ENCODE results near the gene TMEM266.
A peak's percentile ranks its signal among the peaks of the same experiment; 100 is the strongest.
"Not testable (repeated sequence)": the region's sequence is repeated elsewhere in the genome, so short reads cannot be mapped to it uniquely, and the experiment has no call there.

Gene TMEM266

GRCh38 chr15:76059320-76060117, at the start of gene TMEM266:
Gene TMEM266 (plus strand): TSS chr15:76059985. CDS start chr15:76134264, 74,279 bp downstream.
- ChIA-PET CTCF (interaction anchor here (0.6 to 7.2 kb wide), 7 partner anchors 11 to 417 kb away, joined by 3 to 132 read pairs (median 5); no protein-coding TSS in a partner anchor), POLR2A (interaction anchor here (1.4 kb wide), 1 partner anchor 79 kb away, joined by 5 read pairs; no protein-coding TSS in a partner anchor)
- TF ChIP-seq HDGF (IDR thresholded peaks at IDR 0.05; ENCODE audit: borderline replicate concordance) (no peak), FOXM1 (IDR thresholded peaks at IDR 0.05; ENCODE audit: borderline replicate concordance) (no peak), L3MBTL2 (conservative IDR thresholded peaks at IDR 0.05) (0 out of 2 replicates have a peak, but pooled peaks have one; percentile 13)
- peak; percentile 90 for DNase-seq (ENCODE audit: extremely low spot score)

- CTCF ChIA-PET = no interaction called here
These were observed 49.2 kb upstream of the TMEM266 start for GRCh38 chr15:76010613-76011012.

GRCh38 chr15:76011627-76012551, 47.9 kb upstream of the TMEM266 start, which contains the start of gene NRG4:
Gene NRG4 (minus strand): TSS chr15:76012424. CDS start chr15:76011230, 1,194 bp downstream.
- DNase-seq (ENCODE audit: extremely low spot score) = peak; percentile 33
- POLR2A ChIA-PET = interaction anchor here (0.9 to 1.3 kb wide), 2 partner anchors 108 to 139 kb away, joined by 3 read pairs; no protein-coding TSS in a partner anchor
- CTCF ChIA-PET = interaction anchor here (0.6 kb wide), 1 partner anchor 298 kb away, joined by 12 read pairs; no protein-coding TSS in a partner anchor
- TF ChIP-seq FOXA1 (IDR thresholded peaks at IDR 0.05) = no peak
- no peak for TF ChIP-seq SUZ12 (IDR thresholded peaks at IDR 0.05)
- TF ChIP-seq LEF1 (IDR thresholded peaks at IDR 0.05; ENCODE audit: borderline replicate concordance) = no peak
- TF ChIP-seq TARDBP (IDR thresholded peaks at IDR 0.05) = no peak
- peak; percentile 84 for TF ChIP-seq PKNOX1 (IDR thresholded peaks at IDR 0.05)
- 0 out of 2 replicates have a peak, but pooled peaks have one; percentile 15 for TF ChIP-seq L3MBTL2 (conservative IDR thresholded peaks at IDR 0.05)
- no peak for TF ChIP-seq ZNF384 (IDR thresholded peaks at IDR 0.05)
- TF ChIP-seq NFRKB (IDR thresholded peaks at IDR 0.05) = no peak

More at GRCh38 chr15:76010613-76011012, 49.2 kb upstream of the TMEM266 start:
- TF ChIP-seq L3MBTL2 (conservative IDR thresholded peaks at IDR 0.05) = no peak
- TF ChIP-seq ELF4 (IDR thresholded peaks at IDR 0.05) = no peak
- no peak for TF ChIP-seq TARDBP (IDR thresholded peaks at IDR 0.05)
- no peak for TF ChIP-seq SUZ12 (IDR thresholded peaks at IDR 0.05)
- TF ChIP-seq LEF1 (IDR thresholded peaks at IDR 0.05; ENCODE audit: borderline replicate concordance) = no peak
- TF ChIP-seq ZNF384 (IDR thresholded peaks at IDR 0.05) = no peak
- TF ChIP-seq CTBP1 (IDR thresholded peaks at IDR 0.05; ENCODE audit: borderline replicate concordance) = no peak
- TF ChIP-seq FOXM1 (IDR thresholded peaks at IDR 0.05; ENCODE audit: borderline replicate concordance) = no peak
- TF ChIP-seq FOXK2 (IDR thresholded peaks at IDR 0.05) = no peak
- TF ChIP-seq NFRKB (IDR thresholded peaks at IDR 0.05) = no peak
- no peak for TF ChIP-seq PKNOX1 (IDR thresholded peaks at IDR 0.05)
- no peak for TF ChIP-seq ARNT (IDR thresholded peaks at IDR 0.05)
- no peak for TF ChIP-seq HDGF (IDR thresholded peaks at IDR 0.05; ENCODE audit: borderline replicate concordance)
- no peak for TF ChIP-seq SP1 (IDR thresholded peaks at IDR 0.05)
- TF ChIP-seq FOXA1 (IDR thresholded peaks at IDR 0.05) = no peak
- TF ChIP-seq BHLHE40 (IDR thresholded peaks at IDR 0.05; ENCODE audit: borderline replicate concordance) = no peak
- no peak for DNase-seq (ENCODE audit: extremely low spot score)
- POLR2A ChIA-PET = no interaction called here

GRCh38 chr15:76013470-76013869, 46.3 kb upstream of the TMEM266 start:
- DNase-seq (ENCODE audit: extremely low spot score); POLR2A ChIA-PET; CTCF ChIA-PET: not testable (repeated sequence)

GRCh38 chr15:76024021-76024768, 35.6 kb upstream of the TMEM266 start:
- ChIA-PET POLR2A (no interaction called here), CTCF (no interaction called here)
- DNase-seq (ENCODE audit: extremely low spot score) = no peak
- TF ChIP-seq TARDBP (IDR thresholded peaks at IDR 0.05) = no peak
- no peak for TF ChIP-seq HDGF (IDR thresholded peaks at IDR 0.05; ENCODE audit: borderline replicate concordance)
- TF ChIP-seq L3MBTL2 (conservative IDR thresholded peaks at IDR 0.05) = no peak
- TF ChIP-seq LEF1 (IDR thresholded peaks at IDR 0.05; ENCODE audit: borderline replicate concordance) = no peak
- no peak for TF ChIP-seq ZNF384 (IDR thresholded peaks at IDR 0.05)
- no peak for TF ChIP-seq ARNT (IDR thresholded peaks at IDR 0.05)
- TF ChIP-seq PKNOX1 (IDR thresholded peaks at IDR 0.05) = no peak
- no peak for TF ChIP-seq FOXK2 (IDR thresholded peaks at IDR 0.05)
- no peak for TF ChIP-seq SUZ12 (IDR thresholded peaks at IDR 0.05)
- TF ChIP-seq ELF4 (IDR thresholded peaks at IDR 0.05) = no peak
- no peak for TF ChIP-seq SP1 (IDR thresholded peaks at IDR 0.05)
- no peak for TF ChIP-seq BHLHE40 (IDR thresholded peaks at IDR 0.05; ENCODE audit: borderline replicate concordance)
- TF ChIP-seq FOXM1 (IDR thresholded peaks at IDR 0.05; ENCODE audit: borderline replicate concordance) = no peak
- no peak for TF ChIP-seq FOXA1 (IDR thresholded peaks at IDR 0.05)
- no peak for TF ChIP-seq NFRKB (IDR thresholded peaks at IDR 0.05)
- no peak for TF ChIP-seq CTBP1 (IDR thresholded peaks at IDR 0.05; ENCODE audit: borderline replicate concordance)
